Renal pelvis (tissue), 4 donors: ENCODE results near the gene DPP9. TPM values are rescaled to one million over a fixed set of nuclear protein-coding genes. Genes with fewer than 3 reads are reported as not detected.

Experiments used
- DNase-seq: peaks from one replicate; pipeline ENCODE4 v3.0.0-alpha.2; 2013
- polyA plus RNA-seq, 3 donors: library from polyadenylated mRNA; unstranded; fragments of 120-200 nt; gene quantifications; one replicate each; pipeline ENCODE4 v1.2.1, GENCODE V29; 2013; ENCODE audit not compliant: insufficient read length in 3 of 3

The DPP9 gene
- polyA plus RNA-seq, 3 donors = 18.2 to 28.0 (median 24.3) TPM

GRCh38 chr19:4633140-4633967 is 90.3 kb downstream of the DPP9 start:
- DNase-seq = no peak

Other genes starting within 250 kb of the DPP9 start
- gene PLIN4, start 205.4 kb downstream of the DPP9 start, polyA plus RNA-seq = 1 to 10 TPM; 1.1 to 1.5 (median 1.4) TPM
- gene PLIN5, start 188.6 kb downstream of the DPP9 start, polyA plus RNA-seq = 1 to 10 TPM; 3.3 to 8.0 (median 7.7) TPM
- gene LRG1, start 183.8 kb downstream of the DPP9 start, polyA plus RNA-seq = 1 to 10 TPM in 1 of 3 donors, under 1 TPM in 2; 0.69 to 1.1 (median 0.83) TPM
- gene SEMA6B, start 164.2 kb downstream of the DPP9 start, polyA plus RNA-seq = 1 to 10 TPM; 2.5 to 3.9 (median 3.1) TPM
- 10 to 100 TPM; 13.3 to 15.1 (median 13.5) TPM for gene TNFAIP8L1, start 84.3 kb downstream of the DPP9 start, polyA plus RNA-seq
- gene MYDGF, start 53.5 kb downstream of the DPP9 start, polyA plus RNA-seq = 10 to 100 TPM; 76.1 to 93.4 (median 83.7) TPM
- gene FEM1A, start 67.9 kb upstream of the DPP9 start, polyA plus RNA-seq = 1 to 10 TPM; 2.3 to 2.7 (median 2.5) TPM
- gene TICAM1, start 107.9 kb upstream of the DPP9 start, polyA plus RNA-seq = 1 to 10 TPM; 7.3 to 7.7 (median 7.6) TPM
- 10 to 100 TPM; 45.8 to 54.2 (median 52.4) TPM for gene PLIN3, start 143.8 kb upstream of the DPP9 start, polyA plus RNA-seq
- gene ARRDC5, start 179.1 kb upstream of the DPP9 start, polyA plus RNA-seq = not detected
- gene UHRF1, start 185.7 kb upstream of the DPP9 start, polyA plus RNA-seq = 10 to 100 TPM; 32.3 to 43.5 (median 42.6) TPM
- gene KDM4B, start 245.3 kb upstream of the DPP9 start, polyA plus RNA-seq = 10 to 100 TPM; 26.8 to 31.8 (median 28.7) TPM